ENCODE measurements around the gene SH3PXD2B. TPM values are rescaled to one million over a fixed set of nuclear protein-coding genes. Genes with fewer than 3 reads are reported as not detected.
"Not testable (repeated sequence)": the region's sequence is repeated elsewhere in the genome, so short reads cannot be mapped to it uniquely, and the experiment has no call there.

The SH3PXD2B gene
- polyA plus RNA-seq, 3 donors, result 0.19 to 0.77 (median 0.31) TPM

DNA sequence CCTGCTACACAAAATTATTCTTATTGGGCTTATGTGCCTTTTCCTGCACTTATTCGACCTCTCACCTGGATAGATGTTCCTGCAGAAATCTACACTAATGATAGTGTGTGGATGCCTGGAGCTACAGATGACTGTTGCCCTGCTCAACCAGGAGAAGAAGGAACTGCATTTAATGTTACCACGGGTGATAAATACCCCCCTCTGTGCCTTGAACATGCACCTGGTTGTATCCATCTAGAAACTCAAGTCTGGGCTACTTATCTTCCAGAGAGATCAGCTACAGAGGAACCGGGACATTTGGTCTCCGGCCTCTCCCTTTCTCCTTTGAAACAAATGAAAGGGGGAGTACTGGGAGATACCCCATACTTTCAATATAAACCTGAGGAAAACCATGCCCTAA, 54.5 kb downstream of the SH3PXD2B start:
- H3K9ac ChIP-seq (ENCODE audit: insufficient read depth, low read length, poor library complexity, severe bottlenecking), result no peak overlapping the region
- no peaks in the 10 kb centered on the region for H3K4me1 ChIP-seq (ENCODE audit: control insufficient read depth in 1 of 2, insufficient read depth in 2 of 2, low read length in 2 of 2)
- H3K4me3 Mint-ChIP-seq, result no peak overlapping the region
- H3K27me3 ChIP-seq (ENCODE audit: control insufficient read depth in 2 of 2, insufficient read depth in 2 of 2, low read length in 2 of 2), result no peaks in the 10 kb centered on the region
- no peak overlapping the region for H3K27ac ChIP-seq (ENCODE audit: low read depth in 1 of 2, low read length in 2 of 2)
- no peaks in the 10 kb centered on the region for H4K20me1 ChIP-seq (ENCODE audit: insufficient read depth, low read length)
- H3K4me3 ChIP-seq (replicated peaks in 1 of 3; ENCODE audit: low read depth in 2 of 3, low read length in 3 of 3), result no peak overlapping the region
- DNase-seq, result no peak
- peaks cover 9 to 12% (median 10%) of the 10 kb centered on the region in 3 donors for H3K27me3 Mint-ChIP-seq (ENCODE audit: low read depth in 3 of 3)
- H3K27ac Mint-ChIP-seq, result no peak overlapping the region
- WGBS (ENCODE audit: insufficient coverage), result no CpG with 5 or more reads among the region's 4 CpGs
- intact Hi-C loops (cut with micrococcal nuclease), result no loop called here
- no peaks in the 10 kb centered on the region for H3K36me3 Mint-ChIP-seq
- TF ChIP-seq, protein P1, sequence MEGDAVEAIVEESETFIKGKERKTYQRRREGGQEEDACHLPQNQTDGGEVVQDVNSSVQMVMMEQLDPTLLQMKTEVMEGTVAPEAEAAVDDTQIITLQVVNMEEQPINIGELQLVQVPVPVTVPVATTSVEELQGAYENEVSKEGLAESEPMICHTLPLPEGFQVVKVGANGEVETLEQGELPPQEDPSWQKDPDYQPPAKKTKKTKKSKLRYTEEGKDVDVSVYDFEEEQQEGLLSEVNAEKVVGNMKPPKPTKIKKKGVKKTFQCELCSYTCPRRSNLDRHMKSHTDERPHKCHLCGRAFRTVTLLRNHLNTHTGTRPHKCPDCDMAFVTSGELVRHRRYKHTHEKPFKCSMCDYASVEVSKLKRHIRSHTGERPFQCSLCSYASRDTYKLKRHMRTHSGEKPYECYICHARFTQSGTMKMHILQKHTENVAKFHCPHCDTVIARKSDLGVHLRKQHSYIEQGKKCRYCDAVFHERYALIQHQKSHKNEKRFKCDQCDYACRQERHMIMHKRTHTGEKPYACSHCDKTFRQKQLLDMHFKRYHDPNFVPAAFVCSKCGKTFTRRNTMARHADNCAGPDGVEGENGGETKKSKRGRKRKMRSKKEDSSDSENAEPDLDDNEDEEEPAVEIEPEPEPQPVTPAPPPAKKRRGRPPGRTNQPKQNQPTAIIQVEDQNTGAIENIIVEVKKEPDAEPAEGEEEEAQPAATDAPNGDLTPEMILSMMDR (IDR thresholded peaks at IDR 0.05), result no peak
- H3K36me3 ChIP-seq (replicated peaks in 1 of 2; ENCODE audit: control insufficient read depth in 1 of 2, insufficient read depth in 2 of 2, low read length in 2 of 2), result no peaks in the 10 kb centered on the region
- no peaks in the 10 kb centered on the region for H3K79me2 ChIP-seq (ENCODE audit: insufficient read depth, low read length)
- peaks cover 10 to 33% of the 10 kb centered on the region in 2 donors for H3K9me3 ChIP-seq (replicated peaks in 1 of 2; ENCODE audit: control insufficient read depth in 1 of 2, insufficient read depth in 1 of 2, low read length in 2 of 2)
- no peak overlapping the region for H2AFZ ChIP-seq (ENCODE audit: insufficient read depth, low read depth, low read length, poor library complexity, severe bottlenecking)
- H3K9me3 Mint-ChIP-seq, result peaks cover 14 to 38% (median 35%) of the 10 kb centered on the region in 7 donors
- no peaks in the 10 kb centered on the region for H3K4me1 Mint-ChIP-seq
- H3K4me2 ChIP-seq (replicated peaks; ENCODE audit: extremely low read depth, low read length, poor library complexity, severe bottlenecking), result no peak overlapping the region

DNA sequence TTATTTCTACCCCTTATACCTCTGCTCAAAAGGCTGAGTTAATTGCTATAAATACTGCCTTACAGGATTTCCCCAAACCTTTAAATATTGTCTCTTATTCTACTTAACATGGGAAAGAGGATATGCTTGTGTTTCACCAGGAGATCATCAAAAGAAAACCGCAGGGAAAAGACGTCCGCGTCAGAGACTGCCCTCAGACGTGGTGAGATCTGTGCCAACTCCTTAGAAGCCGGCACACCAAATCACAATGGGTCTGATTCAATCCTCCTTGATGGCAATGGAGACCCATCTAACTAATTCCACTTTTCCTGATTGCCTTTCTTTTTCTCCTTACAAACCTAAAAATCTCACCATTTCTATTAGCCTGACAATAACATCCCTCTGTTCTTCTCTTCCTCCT, 55.0 kb downstream of the SH3PXD2B start:
- no peak overlapping the region for H3K9ac ChIP-seq (ENCODE audit: insufficient read depth, low read length, poor library complexity, severe bottlenecking)
- no peak overlapping the region for H3K4me2 ChIP-seq (replicated peaks; ENCODE audit: extremely low read depth, low read length, poor library complexity, severe bottlenecking)
- H3K27me3 ChIP-seq (ENCODE audit: control insufficient read depth in 2 of 2, insufficient read depth in 2 of 2, low read length in 2 of 2), result no peaks in the 10 kb centered on the region
- H2AFZ ChIP-seq (ENCODE audit: insufficient read depth, low read depth, low read length, poor library complexity, severe bottlenecking), result no peak overlapping the region
- no peak overlapping the region for H3K27ac Mint-ChIP-seq
- no peak overlapping the region for H3K4me3 ChIP-seq (replicated peaks in 1 of 3; ENCODE audit: low read depth in 2 of 3, low read length in 3 of 3)
- intact Hi-C loops (cut with micrococcal nuclease), result no loop called here
- H3K9me3 ChIP-seq (replicated peaks in 1 of 2; ENCODE audit: control insufficient read depth in 1 of 2, insufficient read depth in 1 of 2, low read length in 2 of 2), result peaks cover 10 to 38% of the 10 kb centered on the region in 2 donors
- peaks cover 10 to 12% (median 11%) of the 10 kb centered on the region in 3 donors for H3K27me3 Mint-ChIP-seq (ENCODE audit: low read depth in 3 of 3)
- H3K27ac ChIP-seq (ENCODE audit: low read depth in 1 of 2, low read length in 2 of 2), result no peak overlapping the region
- no peaks in the 10 kb centered on the region for H3K79me2 ChIP-seq (ENCODE audit: insufficient read depth, low read length)
- H3K36me3 Mint-ChIP-seq, result no peaks in the 10 kb centered on the region
- H3K9me3 Mint-ChIP-seq, result peaks cover 14 to 41% (median 35%) of the 10 kb centered on the region in 7 donors
- H4K20me1 ChIP-seq (ENCODE audit: insufficient read depth, low read length), result no peaks in the 10 kb centered on the region
- H3K36me3 ChIP-seq (replicated peaks in 1 of 2; ENCODE audit: control insufficient read depth in 1 of 2, insufficient read depth in 2 of 2, low read length in 2 of 2), result no peaks in the 10 kb centered on the region
- H3K4me1 Mint-ChIP-seq, result no peaks in the 10 kb centered on the region
- TF ChIP-seq, protein P1 (IDR thresholded peaks at IDR 0.05), result no peak
- H3K4me3 Mint-ChIP-seq, result no peak overlapping the region
- DNase-seq, result no peak
- 93% methylated on average over 5 of the region's 6 CpGs for WGBS (ENCODE audit: insufficient coverage)
- H3K4me1 ChIP-seq (ENCODE audit: control insufficient read depth in 1 of 2, insufficient read depth in 2 of 2, low read length in 2 of 2), result no peaks in the 10 kb centered on the region

DNA sequence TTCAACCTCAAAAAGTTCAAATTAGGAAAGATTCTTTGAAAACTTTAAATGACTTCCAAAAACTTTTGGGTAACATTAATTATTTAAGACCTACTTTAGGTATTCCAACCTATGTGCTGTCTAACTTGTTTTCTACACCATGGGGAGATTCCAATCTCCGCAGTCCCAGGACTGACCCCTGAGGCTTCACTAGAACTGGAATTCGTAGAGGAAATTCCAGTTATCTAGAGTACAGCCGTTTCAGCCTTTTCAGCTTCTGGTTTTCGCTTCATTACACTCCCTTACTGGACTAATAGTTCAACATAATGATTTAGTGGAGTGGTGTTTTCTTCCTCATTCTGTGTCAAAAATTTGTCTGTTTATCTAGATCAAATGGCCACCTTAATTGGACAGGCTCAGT, 55.7 kb downstream of the SH3PXD2B start:
- H3K4me3 Mint-ChIP-seq; H2AFZ ChIP-seq (ENCODE audit: insufficient read depth, low read depth, low read length, poor library complexity, severe bottlenecking); H3K4me2 ChIP-seq (replicated peaks; ENCODE audit: extremely low read depth, low read length, poor library complexity, severe bottlenecking); H3K4me3 ChIP-seq (replicated peaks in 1 of 3; ENCODE audit: low read depth in 2 of 3, low read length in 3 of 3); H3K36me3 Mint-ChIP-seq; intact Hi-C loops (cut with micrococcal nuclease); H3K4me1 Mint-ChIP-seq; H3K36me3 ChIP-seq (replicated peaks in 1 of 2; ENCODE audit: control insufficient read depth in 1 of 2, insufficient read depth in 2 of 2, low read length in 2 of 2); H3K27me3 ChIP-seq (ENCODE audit: control insufficient read depth in 2 of 2, insufficient read depth in 2 of 2, low read length in 2 of 2); H3K9ac ChIP-seq (ENCODE audit: insufficient read depth, low read length, poor library complexity, severe bottlenecking); H4K20me1 ChIP-seq (ENCODE audit: insufficient read depth, low read length); H3K4me1 ChIP-seq (ENCODE audit: control insufficient read depth in 1 of 2, insufficient read depth in 2 of 2, low read length in 2 of 2); DNase-seq; H3K27ac ChIP-seq (ENCODE audit: low read depth in 1 of 2, low read length in 2 of 2); H3K79me2 ChIP-seq (ENCODE audit: insufficient read depth, low read length): not testable (repeated sequence)
- no CpG with 5 or more reads among the region's 4 CpGs for WGBS (ENCODE audit: insufficient coverage)
- H3K27ac Mint-ChIP-seq, result peak overlapping the region in 1 of 7 donors; percentile 31
- peaks cover 10 to 38% of the 10 kb centered on the region in 2 donors for H3K9me3 ChIP-seq (replicated peaks in 1 of 2; ENCODE audit: control insufficient read depth in 1 of 2, insufficient read depth in 1 of 2, low read length in 2 of 2)
- peaks cover 14 to 44% (median 35%) of the 10 kb centered on the region in 7 donors for H3K9me3 Mint-ChIP-seq
- H3K27me3 Mint-ChIP-seq (ENCODE audit: low read depth in 3 of 3), result peaks cover 10 to 15% (median 11%) of the 10 kb centered on the region in 3 donors

Data from CD14-positive monocyte (primary cell).